ENCODE data around the gene PRDM15.

Gene PRDM15

GRCh38 chr21:41864311-41865001 is 14.7 kb downstream of the PRDM15 start:
- no peak for DNase-seq

GRCh38 chr21:41863439-41863740 is 15.8 kb downstream of the PRDM15 start:
- DNase-seq = no peak

DNA sequence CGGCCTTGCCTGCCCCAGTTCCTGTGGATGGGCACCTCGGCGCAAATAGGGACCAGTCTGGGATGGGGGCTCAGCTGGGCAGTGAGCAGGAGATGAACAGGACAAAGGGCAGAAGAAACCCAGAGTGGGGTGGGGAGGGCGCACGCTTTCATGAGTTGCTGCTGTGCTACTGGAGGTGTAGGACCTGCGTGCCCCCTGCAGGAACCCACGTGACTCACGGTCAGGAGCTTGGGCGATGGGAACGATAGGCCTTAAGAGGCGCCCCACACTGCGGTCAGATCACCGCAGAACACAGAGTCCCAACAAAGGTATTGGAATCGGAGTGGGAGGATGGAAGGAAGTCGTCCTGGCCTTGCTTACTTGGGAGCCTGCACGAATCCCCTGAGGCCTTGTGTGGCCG is 17.2 kb downstream of the PRDM15 start:
- no peak for DNase-seq

GRCh38 chr21:41861255-41861654 is 17.9 kb downstream of the PRDM15 start:
- no peak for DNase-seq

GRCh38 chr21:41859297-41859980 is 19.7 kb downstream of the PRDM15 start:
- no peak for DNase-seq

DNA sequence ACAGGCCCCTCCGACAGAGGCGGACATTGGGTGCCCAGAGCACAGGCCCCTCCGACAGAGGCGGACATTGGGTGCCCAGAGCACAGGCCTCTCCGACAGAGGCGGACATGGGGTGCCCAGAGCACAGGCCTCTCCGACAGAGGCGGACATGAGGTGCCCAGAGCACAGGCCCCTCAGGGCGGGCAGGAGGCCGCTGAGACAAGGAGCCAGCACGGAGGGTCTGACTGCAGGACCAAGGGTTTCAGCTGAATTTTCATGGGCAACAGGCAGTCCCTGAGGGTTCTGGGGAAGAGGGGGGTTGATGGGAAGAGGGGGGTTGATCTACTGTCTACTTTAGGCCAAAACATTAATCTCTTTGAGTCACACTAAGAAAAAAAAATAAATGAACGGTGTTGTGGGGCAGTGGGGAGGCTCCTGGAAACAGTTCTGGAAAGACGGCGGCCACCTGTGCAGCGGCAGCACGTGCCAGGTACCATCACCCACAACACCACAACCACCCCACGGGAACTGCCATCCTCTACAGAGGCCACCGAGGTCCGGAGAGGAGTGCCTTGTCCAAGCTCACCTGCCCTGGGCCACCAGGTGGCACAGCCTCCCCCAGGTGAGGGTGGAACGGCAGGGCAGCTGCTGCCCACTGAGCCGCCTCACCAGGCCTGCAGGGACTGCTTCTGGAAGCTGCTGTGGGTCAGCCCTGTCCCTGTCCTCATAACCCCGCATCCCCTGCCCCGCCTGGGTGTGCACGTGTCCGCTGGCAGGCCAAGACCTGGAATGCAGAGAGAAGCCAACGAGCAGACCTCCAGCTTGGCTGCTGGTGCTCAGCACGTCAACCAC is 20.5 kb downstream of the PRDM15 start:
- no peak for DNase-seq

- DNase-seq = no peak
Observed at GRCh38 chr21:41857771-41858300, 21.3 kb downstream of the PRDM15 start.

DNA sequence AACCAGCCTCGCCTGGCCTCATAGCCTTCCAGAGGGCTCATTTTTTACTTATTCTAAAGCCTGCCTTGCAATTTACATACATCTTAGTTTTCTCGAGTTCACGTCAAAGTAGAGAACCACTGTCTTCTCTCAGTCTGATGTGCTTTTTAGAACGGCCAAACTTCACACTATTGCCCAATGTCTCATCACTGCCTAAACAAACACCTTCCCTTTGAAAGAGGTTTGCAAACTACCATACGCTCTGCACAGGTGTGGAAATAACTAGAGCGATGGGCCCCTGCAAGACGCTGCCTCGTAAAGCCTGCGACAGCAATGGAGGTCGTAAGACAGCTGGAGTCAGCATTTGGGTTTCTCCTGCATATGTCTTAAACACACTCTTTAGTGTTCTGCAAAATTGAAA is 22.6 kb downstream of the PRDM15 start:
- DNase-seq = no peak

- DNase-seq = no peak
Observed at GRCh38 chr21:41854426-41854995, 24.6 kb downstream of the PRDM15 start.

DNA sequence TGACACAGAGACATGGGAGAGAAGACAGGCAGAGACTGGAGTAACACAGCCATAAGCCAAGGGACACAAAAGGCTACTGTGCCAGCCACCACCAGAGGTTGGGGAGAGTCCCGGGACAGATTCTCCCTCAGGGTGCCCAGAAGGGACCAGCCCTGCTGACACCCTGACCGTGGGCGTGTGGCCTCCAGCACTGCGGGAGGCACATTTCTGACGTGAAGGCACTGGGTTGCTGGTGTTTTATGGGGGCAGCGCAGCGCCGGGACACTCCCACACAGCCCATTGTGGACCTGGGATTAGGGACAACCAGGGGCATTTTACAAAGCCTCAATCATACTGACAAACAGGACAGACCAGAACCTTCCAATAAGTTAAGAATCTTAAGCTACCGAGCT is 26.2 kb downstream of the PRDM15 start:
- no peak for DNase-seq

- no peak for DNase-seq
Observed at GRCh38 chr21:41852151-41852928, 26.8 kb downstream of the PRDM15 start.

GRCh38 chr21:41851090-41851790 is 27.9 kb downstream of the PRDM15 start:
- no peak for DNase-seq

DNA sequence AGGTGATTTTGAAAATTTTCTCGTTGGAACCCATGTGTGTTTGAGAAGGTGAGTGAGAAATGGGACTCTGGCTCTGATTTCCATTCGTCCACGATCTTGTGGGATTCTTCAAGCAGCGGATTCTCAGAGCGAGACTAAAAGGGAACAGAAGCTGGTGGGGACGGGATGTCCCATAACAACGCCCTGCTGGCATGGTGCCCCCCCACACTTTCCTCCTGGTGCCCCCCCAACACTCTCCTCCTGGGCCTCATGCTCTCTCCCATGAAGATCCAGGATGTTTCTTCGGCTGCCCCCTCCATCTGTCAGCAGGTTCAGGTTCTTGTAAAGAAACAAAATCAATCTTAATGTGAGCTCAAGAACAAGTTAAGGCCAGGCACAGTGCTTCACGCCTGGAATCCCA is 29.1 kb downstream of the PRDM15 start:
- DNase-seq = no peak

GRCh38 chr21:41848958-41849580 is 30.1 kb downstream of the PRDM15 start:
- DNase-seq = no peak

DNA sequence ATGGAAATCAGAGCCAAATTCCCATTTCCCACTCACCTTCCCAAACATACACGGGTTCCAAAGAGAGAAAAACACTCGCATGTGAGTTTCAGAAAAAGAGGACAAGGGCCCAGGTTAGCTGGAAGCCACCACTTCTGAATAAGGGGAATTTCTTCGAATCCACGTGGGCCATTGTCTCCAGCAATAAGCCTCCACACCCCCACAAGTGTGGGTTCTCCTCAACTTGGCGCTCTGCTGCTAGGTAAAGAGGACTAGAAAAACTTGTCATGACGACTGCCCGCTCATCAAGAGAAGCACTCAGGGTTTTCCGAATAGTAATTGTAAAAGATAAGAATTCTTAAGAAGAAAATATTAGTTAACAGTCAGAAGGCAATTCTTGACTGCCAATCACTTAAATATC is 30.6 kb downstream of the PRDM15 start:
- no peak for DNase-seq

GRCh38 chr21:41847066-41847804 is 31.9 kb downstream of the PRDM15 start:
- DNase-seq = no peak

- DNase-seq = no peak
Observed at GRCh38 chr21:41846536-41846935, 32.6 kb downstream of the PRDM15 start.

DNA sequence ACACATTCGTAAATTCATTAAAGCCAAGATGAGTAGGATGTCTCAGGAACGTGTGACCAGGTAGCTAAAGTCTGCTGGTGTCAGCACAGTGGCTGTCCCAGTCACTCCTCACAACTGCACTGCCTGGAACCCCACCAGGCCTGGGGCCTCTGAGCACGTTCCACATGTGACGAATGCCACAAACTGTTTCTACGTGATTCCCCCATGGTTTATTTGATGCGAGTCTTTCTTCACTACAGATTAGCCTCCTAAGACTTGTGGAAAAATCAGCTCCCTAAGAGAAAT is 33.2 kb downstream of the PRDM15 start:
- no peak for DNase-seq

GRCh38 chr21:41845310-41846032 is 33.7 kb downstream of the PRDM15 start:
- DNase-seq = no peak

GRCh38 chr21:41843584-41843983 is 35.6 kb downstream of the PRDM15 start:
- DNase-seq = no peak

Data from right kidney (tissue), 1 donor.